HepG2 (cell line): ENCODE measurements around the gene CAMK1G. TPM values are rescaled to one million over a fixed set of nuclear protein-coding genes. Genes with fewer than 3 reads are reported as not detected.

ENCODE experiments used
- ATAC-seq: fragments of 200-7000 bp; cut with Tn5 transposase; 3 replicates; pipeline ENCODE4 v1.9.1; 2020; ENCODE audit warnings: mild to moderate bottlenecking, moderate library complexity
- BruUV-seq: library from RNA; stranded (reverse); fragments of 400-500 nt; replicated peaks from 2 replicates; lab custom pipeline; 2021; lab: Mats Ljungman, UMichigan
- CTCF ChIA-PET: fragments of 300-600 bp; formaldehyde crosslinking; extraction: SDS; loops from one replicate; lab custom pipeline; 2021; ENCODE audit warnings: low total read pairs, inconsistent platforms, low intra/inter-chr PET ratio; lab: Yijun Ruan, JAX
- POLR2A ChIA-PET: fragments of 350-600 bp; sonication (Branson Sonifier 250); formaldehyde crosslinking; loops from one replicate; lab custom pipeline; 2020; ENCODE audit warnings: antibody characterized with exemption, inconsistent platforms; lab: Yijun Ruan, JAX
- DNase-seq: peaks from one replicate; pipeline ENCODE4 v3.0.0-alpha.2; 2015; ENCODE audit warnings: low spot score
- FAIRE-seq: peaks from 3 replicates; lab custom pipeline; 2011; peaks lifted over from hg19 to GRCh38; lab: Jason Lieb, UNC
- H2AFZ ChIP-seq: one replicate; pipeline ENCODE4 v1.6.1; 2011; ENCODE audit warnings: low read length, inconsistent platforms
- H3K27ac ChIP-seq: fragments of 300-600 bp; 3 replicates; pipeline ENCODE4 v1.8.0; 2011; ENCODE audit warnings: mixed run types, mild to moderate bottlenecking, mixed read lengths, low read length, inconsistent platforms; ENCODE audit not compliant: insufficient read depth; ENCODE audit errors: extremely low read length
- H3K27me3 ChIP-seq, 2 experiments: fragments of 200-600 bp in 1 of 2; 2 replicates in 1 of 2; 3 replicates in 1 of 2; pipeline versions ENCODE4 v1.6.0 to v1.8.0; 2011; ENCODE audit warnings: low read length in 2 of 2, mild to moderate bottlenecking in 2 of 2, moderate library complexity in 2 of 2, inconsistent platforms in 1 of 2; ENCODE audit not compliant: insufficient read depth in 2 of 2, control insufficient read depth in 1 of 2
- H3K36me3 ChIP-seq, 2 experiments: fragments of 200-600 bp in 1 of 2; replicated peaks in 1 of 2; 2 replicates in 1 of 2; 3 replicates in 1 of 2; pipeline versions ENCODE4 v1.5.1 to v1.8.0; 2011; ENCODE audit warnings: low read length in 2 of 2, inconsistent platforms in 1 of 2; ENCODE audit not compliant: insufficient read depth in 2 of 2, control insufficient read depth in 1 of 2
- H3K4me1 ChIP-seq: 2 replicates; pipeline ENCODE4 v1.5.1; 2012; ENCODE audit warnings: low read length, inconsistent platforms; ENCODE audit not compliant: insufficient read depth
- H3K4me2 ChIP-seq: 2 replicates; pipeline ENCODE4 v1.6.0; 2011; ENCODE audit warnings: low read depth, low read length, inconsistent platforms
- H3K4me3 ChIP-seq, 3 experiments: fragments of 200-600 bp in 1 of 3; sonication (generic), shearing (Covaris generic) in 1 of 3; replicated peaks in 1 of 3; 2 replicates each; pipeline ENCODE4 v1.5.1; 2011 to 2016; ENCODE audit warnings: low read length in 3 of 3, inconsistent platforms in 2 of 3, low read depth in 2 of 3, mild to moderate bottlenecking in 2 of 3, control low read depth in 1 of 3, mixed read lengths in 1 of 3; ENCODE audit not compliant: insufficient read depth in 1 of 3
- H3K79me2 ChIP-seq: one replicate; pipeline ENCODE4 v1.6.1; 2011; ENCODE audit warnings: low read length, inconsistent platforms; ENCODE audit not compliant: insufficient read depth
- H3K9ac ChIP-seq: 2 replicates; pipeline ENCODE4 v1.6.0; 2011; ENCODE audit warnings: mild to moderate bottlenecking, low read depth, low read length, inconsistent platforms; ENCODE audit not compliant: insufficient read depth
- H3K9me3 ChIP-seq: 2 replicates; pipeline ENCODE4 v1.5.1; 2012; ENCODE audit warnings: mild to moderate bottlenecking, low read length
- H4K20me1 ChIP-seq: 2 replicates; pipeline ENCODE4 v1.6.0; 2011; ENCODE audit warnings: inconsistent platforms, mild to moderate bottlenecking, low read length, moderate library complexity; ENCODE audit not compliant: insufficient read depth
- ATF1 ChIP-seq: IDR thresholded peaks from 2 replicates; pipeline ENCODE4 v1.6.1; 2016; ENCODE audit warnings: mild to moderate bottlenecking, control low read depth
- CREB1 ChIP-seq, 2 experiments: fragments of 450-650 bp in 1 of 2; IDR thresholded peaks; 2 replicates each; pipeline ENCODE4 v1.6.1; 2016 to 2017; ENCODE audit warnings: control low read depth in 1 of 2, mild to moderate bottlenecking in 1 of 2, missing compliant biosample characterization in 1 of 2, missing genetic modification characterization in 1 of 2
- SAFB2 ChIP-seq: sonication (generic); formaldehyde crosslinking; IDR thresholded peaks from 2 replicates; pipeline ENCODE4 v1.5.1; 2020; ENCODE audit warnings: missing genetic modification reagents, low read depth, mild to moderate bottlenecking, borderline replicate concordance
- ZNF770 ChIP-seq: sonication (generic); formaldehyde crosslinking; IDR thresholded peaks from 2 replicates; pipeline ENCODE4 v1.5.0; 2020; ENCODE audit warnings: mild to moderate bottlenecking, missing genetic modification reagents
- ZSCAN12 ChIP-seq: sonication (generic); formaldehyde crosslinking; IDR thresholded peaks from 2 replicates; pipeline ENCODE4 v1.9.0; 2021; ENCODE audit warnings: mild to moderate bottlenecking, missing genetic modification reagents
- WGBS: methylation state at CpG from one replicate; pipeline ENCODE4 v1.1.6; 2017; ENCODE audit warnings: low lambda C conversion rate; 5-methylcytosine and 5-hydroxymethylcytosine counted together
- in situ Hi-C: cut with HindIII; loops from 2 replicates; pipeline ENCODE4 v1.10.0; 2017; ENCODE audit warnings: low pct_unique_long_range_greater_than_20kb; ENCODE audit not compliant: extremely low pct_ligation_motif_present
- intact Hi-C: fragments of 100-400 bp; cut with micrococcal nuclease; formaldehyde crosslinking; loops from one replicate; pipeline ENCODE4 v1.10.0; 2022; ENCODE audit not compliant: unreplicated experiment
- polyA plus RNA-seq, 8 experiments: library from polyadenylated mRNA; depleted of rRNA in 3 of 8; stranded (reverse) in 7 of 8; unstranded in 1 of 8; fragments of >200 nt; fragmentation: Illumina TruSeq in 4 of 8; extraction: Trizol in 4 of 8; gene quantifications; 2 replicates each; pipeline versions ENCODE4 v1.2.1 to v1.2.3, GENCODE V29; 2011 to 2016; ENCODE audit warnings: low read depth in 4 of 8, missing spikeins in 1 of 8, mixed read lengths in 1 of 8; ENCODE audit not compliant: insufficient read depth in 1 of 8
- total RNA-seq, 5 experiments: library from RNA; depleted of rRNA; stranded (reverse); fragments of >200 nt; fragmentation: Illumina TruSeq; extraction: Trizol; gene quantifications; 2 replicates each; pipeline ENCODE4 v1.2.3, GENCODE V29; 2016; ENCODE audit warnings: low read depth in 1 of 5
- TF ChIP-seq, protein P1 (sequence below): IDR thresholded peaks from 2 replicates; pipeline ENCODE4 v1.6.1; 2016; ENCODE audit warnings: control low read depth

The CAMK1G gene
- total and polyA plus RNA-seq, 2 of the 13 experiments (the other 11 are each of a cell fraction or from before 2014, with no cell fraction given): not detected

- no peaks in the 10 kb centered on the region for H3K36me3 ChIP-seq
- no peak overlapping the region for H3K4me3 ChIP-seq
- no peaks in the 10 kb centered on the region for H4K20me1 ChIP-seq
- H2AFZ ChIP-seq: no peak overlapping the region
- no peak for TF ChIP-seq ATF1
- TF ChIP-seq, protein P1, sequence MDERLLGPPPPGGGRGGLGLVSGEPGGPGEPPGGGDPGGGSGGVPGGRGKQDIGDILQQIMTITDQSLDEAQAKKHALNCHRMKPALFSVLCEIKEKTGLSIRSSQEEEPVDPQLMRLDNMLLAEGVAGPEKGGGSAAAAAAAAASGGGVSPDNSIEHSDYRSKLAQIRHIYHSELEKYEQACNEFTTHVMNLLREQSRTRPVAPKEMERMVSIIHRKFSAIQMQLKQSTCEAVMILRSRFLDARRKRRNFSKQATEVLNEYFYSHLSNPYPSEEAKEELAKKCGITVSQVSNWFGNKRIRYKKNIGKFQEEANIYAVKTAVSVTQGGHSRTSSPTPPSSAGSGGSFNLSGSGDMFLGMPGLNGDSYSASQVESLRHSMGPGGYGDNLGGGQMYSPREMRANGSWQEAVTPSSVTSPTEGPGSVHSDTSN: no peak
- intact Hi-C loops (no loop called here), in situ Hi-C loops (no loop called here)
- 94% methylated on average over 2 of the region's 11 CpGs for WGBS
- no peaks in the 10 kb centered on the region for H3K9me3 ChIP-seq
- BruUV-seq: no TSS peak
- H3K9ac ChIP-seq: no peak overlapping the region
- H3K27ac ChIP-seq: no peak overlapping the region
- ChIA-PET CTCF (no interaction called here), POLR2A (no interaction called here)
- ATAC-seq: no peak
- no peaks in the 10 kb centered on the region for H3K4me1 ChIP-seq
- no peaks in the 10 kb centered on the region for H3K79me2 ChIP-seq
- H3K4me2 ChIP-seq: no peak overlapping the region
- H3K27me3 ChIP-seq: no peaks in the 10 kb centered on the region; a peak in 1 of 5 replicates
- no peak for FAIRE-seq
- no peak for DNase-seq
These were observed 46.3 kb downstream of the CAMK1G start for GRCh38 chr1:209629621-209630382.

DNA sequence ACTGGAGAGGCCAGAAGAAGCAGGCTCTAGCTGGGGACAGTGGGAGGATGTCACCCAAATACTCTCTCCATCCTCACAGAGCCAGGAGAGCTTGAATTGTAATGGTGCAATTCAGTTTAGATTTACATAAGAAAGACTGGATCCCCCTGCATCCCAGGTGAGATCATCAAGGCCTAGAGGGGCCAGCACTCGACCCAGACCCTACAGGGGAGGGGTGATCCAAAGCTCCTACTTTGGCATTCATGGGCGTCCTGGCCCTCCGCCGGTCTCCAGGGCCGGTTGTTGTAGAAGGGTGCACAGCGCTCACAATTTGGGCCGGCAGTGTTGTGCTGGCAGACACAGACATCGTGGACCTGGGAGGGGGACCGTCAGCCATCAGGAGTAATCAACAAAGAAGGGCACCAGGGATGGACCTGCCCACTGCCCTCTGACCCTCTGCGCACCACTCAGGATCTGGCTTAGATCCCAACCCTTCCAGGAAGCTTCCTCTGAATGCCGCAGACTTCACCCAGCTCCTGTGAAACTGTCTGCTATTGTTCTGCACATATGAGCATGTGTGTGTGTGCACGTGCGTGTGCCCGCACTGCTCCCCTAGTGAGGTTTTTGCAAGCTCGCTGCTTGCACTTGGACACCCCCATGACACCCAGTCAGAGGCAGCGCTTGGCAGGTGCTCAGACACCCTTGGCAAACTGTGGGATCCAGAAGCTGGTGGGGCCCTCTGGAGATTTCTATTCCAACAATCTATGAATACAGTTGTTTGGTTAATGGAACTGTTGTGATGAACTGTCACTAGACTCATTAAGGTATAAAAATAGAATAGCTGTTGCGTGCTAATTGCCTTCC is 47.1 kb downstream of the CAMK1G start:
- Histone ChIP-seq H3K4me3 (no peak overlapping the region), H3K36me3 (no peaks in the 10 kb centered on the region), H3K4me2 (no peak overlapping the region), H3K79me2 (no peaks in the 10 kb centered on the region), H3K4me1 (no peaks in the 10 kb centered on the region), H3K9me3 (no peaks in the 10 kb centered on the region), H3K27me3 (no peaks in the 10 kb centered on the region), H2AFZ (no peak overlapping the region), H3K27ac (no peak overlapping the region), H3K9ac (no peak overlapping the region), H4K20me1 (no peaks in the 10 kb centered on the region)
- WGBS: 13% methylated on average over 1 of the region's 17 CpGs
- TF ChIP-seq ZNF770 (no peak), CREB1 (IDR thresholded peaks at IDR 0.05) (no peak), CREB1 (CRISPR knock-in tag; IDR thresholded peaks at IDR 0.05) (no peak), ZSCAN12 (CRISPR knock-in tag) (no peak), SAFB2 (CRISPR knock-in tag) (no peak)
- ATAC-seq: no peak
- no peak for DNase-seq
- in situ Hi-C loops: no loop called here
- FAIRE-seq: no peak
- no TSS peak for BruUV-seq
- intact Hi-C loops: no loop called here
- ChIA-PET POLR2A (no interaction called here), CTCF (no interaction called here)
